HG02970 (cell line): Measurements from ENCODE around the gene TMPRSS15.

ENCODE experiments used
- ATAC-seq: cut with Tn5 transposase; IDR thresholded peaks from one replicate; pipeline ENCODE4 v1.9.1; 2021; ENCODE audit warnings: mild to moderate bottlenecking, moderate library complexity, moderate number of reproducible peaks; ENCODE audit not compliant: unreplicated experiment, low FRiP score

The TMPRSS15 gene

DNA sequence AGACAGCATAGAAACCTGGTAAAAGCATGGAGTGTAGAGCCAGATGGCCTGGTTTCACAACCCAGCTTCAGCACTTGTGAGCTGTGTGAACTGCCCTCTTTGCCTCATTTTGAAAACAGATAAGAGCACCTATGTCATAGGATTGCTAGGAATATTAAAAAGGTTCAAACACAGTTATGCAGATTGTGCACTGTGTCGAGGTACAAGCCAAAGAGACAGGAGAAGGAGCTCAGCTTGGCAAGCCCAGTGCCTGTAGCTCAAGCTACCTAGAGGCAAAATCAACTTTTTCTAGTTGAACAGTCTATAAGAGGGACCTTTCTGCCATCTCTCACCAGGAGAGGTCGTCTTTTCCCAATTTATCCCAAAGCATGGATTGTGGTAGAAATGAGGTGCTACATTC is 153.9 kb downstream of the TMPRSS15 start:
- ATAC-seq, result no peak

DNA sequence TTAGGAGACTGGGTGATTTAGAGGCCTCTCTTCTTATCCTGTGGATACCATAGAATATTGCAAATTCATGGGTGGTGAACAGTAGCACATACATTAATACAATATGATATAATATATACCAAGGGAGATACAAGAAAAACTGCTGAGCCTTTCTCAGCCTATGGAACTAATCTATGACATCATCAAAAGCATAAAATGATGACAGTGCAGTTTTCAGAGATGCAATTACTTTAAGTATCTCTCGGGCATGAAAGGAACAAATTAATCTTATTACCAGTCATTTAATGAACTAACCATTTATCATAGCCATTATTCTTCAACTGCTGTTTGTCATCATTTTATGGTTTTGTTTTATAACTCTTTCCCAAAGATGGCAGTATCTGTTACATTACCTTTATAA is 155.4 kb downstream of the TMPRSS15 start:
- ATAC-seq, result no peak

DNA sequence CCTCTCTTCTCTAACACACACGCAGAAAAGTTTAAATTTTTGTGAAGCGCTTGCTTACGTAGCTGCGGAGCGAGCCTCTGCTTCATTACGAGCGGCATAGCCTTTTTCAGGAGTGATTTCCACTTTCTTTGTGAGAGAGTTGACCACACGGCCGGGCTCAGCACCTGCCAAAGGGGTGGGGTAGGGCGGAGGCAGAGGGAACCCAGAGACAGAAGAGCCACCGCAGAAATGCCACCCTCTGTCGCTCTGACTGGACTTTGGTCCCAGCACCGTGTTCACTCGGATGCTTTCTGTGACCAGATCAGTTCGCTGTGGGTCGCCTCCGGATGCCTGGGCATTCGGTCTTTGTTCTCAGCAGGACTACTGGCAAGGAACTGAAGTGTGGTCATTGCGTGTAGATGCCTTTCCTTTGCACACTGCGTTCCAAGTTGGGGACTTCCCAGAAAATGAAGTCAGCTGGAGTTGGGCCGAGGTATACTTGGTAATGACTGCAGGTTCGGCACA is 158.1 kb downstream of the TMPRSS15 start:
- ATAC-seq, result no peak

DNA sequence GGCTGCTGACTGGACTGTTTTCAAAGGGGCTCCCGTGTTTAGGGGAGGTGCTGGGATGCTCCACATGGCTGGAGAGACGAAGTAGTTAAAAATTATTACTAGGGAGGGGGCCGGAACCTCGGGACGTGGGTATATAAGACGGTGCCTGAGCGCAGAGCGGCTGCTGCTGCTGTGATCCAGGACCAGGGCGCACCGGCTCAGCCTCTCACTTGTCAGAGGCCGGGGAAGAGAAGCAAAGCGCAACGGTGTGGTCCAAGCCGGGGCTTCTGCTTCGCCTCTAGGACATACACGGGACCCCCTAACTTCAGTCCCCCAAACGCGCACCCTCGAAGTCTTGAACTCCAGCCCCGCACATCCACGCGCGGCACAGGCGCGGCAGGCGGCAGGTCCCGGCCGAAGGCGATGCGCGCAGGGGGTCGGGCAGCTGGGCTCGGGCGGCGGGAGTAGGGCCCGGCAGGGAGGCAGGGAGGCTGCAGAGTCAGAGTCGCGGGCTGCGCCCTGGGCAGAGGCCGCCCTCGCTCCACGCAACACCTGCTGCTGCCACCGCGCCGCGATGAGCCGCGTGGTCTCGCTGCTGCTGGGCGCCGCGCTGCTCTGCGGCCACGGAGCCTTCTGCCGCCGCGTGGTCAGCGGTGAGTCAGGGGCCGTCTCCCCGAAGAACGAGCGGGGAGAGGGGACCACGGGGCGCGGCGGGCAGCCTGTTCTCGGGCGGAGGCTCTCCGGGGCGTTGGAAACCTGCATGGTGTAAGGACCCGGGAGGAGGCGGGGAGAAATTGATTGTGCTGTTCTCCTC is 158.7 kb downstream of the TMPRSS15 start, which contains the start of gene CHODL:
Gene CHODL (plus strand): TSS at position 163 of the 793 bp plus-strand sequence. CDS start 391 bp downstream, at position 554.
- no peak for ATAC-seq

DNA sequence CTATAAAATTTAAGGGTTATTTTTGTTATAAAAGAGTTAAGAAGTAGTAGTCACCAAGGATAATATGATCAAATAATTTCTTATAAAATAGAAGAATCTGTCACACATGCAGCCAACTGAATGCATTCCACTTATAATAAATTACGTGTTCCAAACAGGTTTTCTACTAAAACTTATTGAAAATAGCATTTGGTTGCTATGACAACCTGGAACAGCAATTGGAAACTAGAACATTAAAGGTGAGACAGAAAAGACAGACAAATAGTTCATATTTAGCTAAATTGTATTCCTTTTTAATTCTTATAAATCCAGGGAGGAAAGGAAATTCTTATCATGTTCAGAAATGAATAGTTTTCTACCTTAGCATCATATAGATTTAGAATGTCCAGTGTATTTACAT is 168.0 kb downstream of the TMPRSS15 start:
- ATAC-seq, result no peak

DNA sequence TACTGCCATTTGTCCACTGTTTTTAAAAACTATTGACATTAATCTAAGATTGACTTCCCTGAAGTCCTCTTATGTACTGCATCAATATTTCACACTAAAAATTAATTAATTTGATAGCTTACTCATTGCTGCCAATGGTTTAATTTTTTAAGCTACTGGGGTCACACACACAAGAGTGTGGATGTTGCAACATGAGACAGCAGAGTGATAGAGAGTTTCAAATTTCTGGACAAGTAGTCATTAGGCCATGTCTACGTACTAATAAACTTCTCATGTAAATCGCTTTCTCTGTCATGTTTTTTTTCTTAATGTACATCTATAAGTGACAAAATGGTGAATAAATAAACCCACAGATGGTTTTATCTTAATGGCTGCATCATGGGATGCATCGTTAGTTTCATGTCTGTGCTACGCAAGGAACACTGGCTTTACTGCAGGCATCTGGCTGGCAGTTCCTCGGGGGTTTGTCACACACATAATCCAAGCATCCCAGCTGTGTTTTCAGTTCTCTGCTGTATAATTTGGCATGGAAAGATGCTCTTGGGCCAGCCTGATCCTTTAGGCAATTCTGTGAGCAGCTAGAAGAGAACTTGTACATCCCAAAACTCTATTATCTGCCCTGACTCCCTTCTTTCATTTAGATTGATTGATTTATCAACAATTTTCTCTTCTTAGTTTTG is 175.4 kb downstream of the TMPRSS15 start:
- no peak for ATAC-seq

DNA sequence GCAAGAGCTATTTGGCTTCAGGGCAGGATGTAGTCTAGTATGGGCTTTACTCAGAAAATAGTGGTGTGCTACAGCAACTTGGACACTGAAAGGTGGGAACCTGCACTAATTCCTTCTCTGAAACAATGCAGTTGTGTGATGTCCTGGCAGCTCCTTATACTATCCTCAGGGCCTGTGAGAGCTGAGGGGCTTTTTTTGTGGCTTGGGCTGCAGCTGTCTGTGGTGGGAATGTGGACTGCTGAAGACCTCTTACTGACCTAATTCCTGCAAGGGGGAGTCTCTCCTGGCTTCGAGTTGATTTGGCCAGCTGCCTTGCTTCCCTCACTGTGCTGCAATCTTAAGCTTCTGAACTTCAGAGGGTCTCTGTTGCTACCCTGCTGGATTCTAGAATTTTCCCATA is 181.2 kb downstream of the TMPRSS15 start:
- ATAC-seq, result no peak

DNA sequence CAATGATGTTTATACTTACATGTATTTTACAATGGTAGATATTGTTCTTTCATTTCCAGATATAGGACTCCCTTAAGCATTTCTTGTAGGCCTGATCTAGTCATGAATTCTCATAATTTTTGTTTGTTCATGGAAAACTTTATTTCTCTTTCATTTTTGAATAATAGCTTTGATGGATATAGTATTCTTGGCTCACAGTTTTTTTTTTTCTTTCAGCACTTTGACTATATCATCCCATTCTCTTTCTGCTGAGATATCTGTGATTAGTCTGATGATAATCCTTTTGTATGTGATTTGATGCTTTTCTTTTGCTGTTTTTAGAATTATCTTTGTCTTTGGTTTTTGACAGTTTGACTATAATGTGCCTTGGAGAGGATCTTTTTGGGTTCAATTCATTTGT is 183.1 kb downstream of the TMPRSS15 start:
- ATAC-seq, result no peak
